ENCODE measurements around the gene SIX1.

- TF ChIP-seq ZNF792 (tag by site-specific recombination; IDR thresholded peaks at IDR 0.05): no peak
- TF ChIP-seq YY1 (tag by site-specific recombination; IDR thresholded peaks at IDR 0.05): no peak
- no peak for TF ChIP-seq REST (tag by site-specific recombination; IDR thresholded peaks at IDR 0.05)
- no peak for TF ChIP-seq HIC1 (tag by site-specific recombination; IDR thresholded peaks at IDR 0.05)
- TF ChIP-seq, protein P1, sequence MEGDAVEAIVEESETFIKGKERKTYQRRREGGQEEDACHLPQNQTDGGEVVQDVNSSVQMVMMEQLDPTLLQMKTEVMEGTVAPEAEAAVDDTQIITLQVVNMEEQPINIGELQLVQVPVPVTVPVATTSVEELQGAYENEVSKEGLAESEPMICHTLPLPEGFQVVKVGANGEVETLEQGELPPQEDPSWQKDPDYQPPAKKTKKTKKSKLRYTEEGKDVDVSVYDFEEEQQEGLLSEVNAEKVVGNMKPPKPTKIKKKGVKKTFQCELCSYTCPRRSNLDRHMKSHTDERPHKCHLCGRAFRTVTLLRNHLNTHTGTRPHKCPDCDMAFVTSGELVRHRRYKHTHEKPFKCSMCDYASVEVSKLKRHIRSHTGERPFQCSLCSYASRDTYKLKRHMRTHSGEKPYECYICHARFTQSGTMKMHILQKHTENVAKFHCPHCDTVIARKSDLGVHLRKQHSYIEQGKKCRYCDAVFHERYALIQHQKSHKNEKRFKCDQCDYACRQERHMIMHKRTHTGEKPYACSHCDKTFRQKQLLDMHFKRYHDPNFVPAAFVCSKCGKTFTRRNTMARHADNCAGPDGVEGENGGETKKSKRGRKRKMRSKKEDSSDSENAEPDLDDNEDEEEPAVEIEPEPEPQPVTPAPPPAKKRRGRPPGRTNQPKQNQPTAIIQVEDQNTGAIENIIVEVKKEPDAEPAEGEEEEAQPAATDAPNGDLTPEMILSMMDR (tag by site-specific recombination; IDR thresholded peaks at IDR 0.05): no peak
- TF ChIP-seq ZNF184 (tag by site-specific recombination; IDR thresholded peaks at IDR 0.05): no peak
- TF ChIP-seq KLF16 (tag by site-specific recombination; IDR thresholded peaks at IDR 0.05): no peak
Observed at GRCh38 chr14:60658211-60658690, 9.0 kb upstream of the SIX1 start.
